Thyroid gland (tissue), 4 donors: Measurements from ENCODE around the gene INO80.

Source experiments
- POLR2A ChIP-seq, 2 donors: fragments of 450-650 bp; IDR thresholded peaks; one replicate each; pipeline ENCODE4 v1.6.1; 2017; ENCODE audit warnings: antibody characterized with exemption in 2 of 2, mild to moderate bottlenecking in 2 of 2, moderate library complexity in 1 of 2
- TF ChIP-seq, protein P1 (sequence below), 6 experiments: fragments of 200-600 bp in 3 of 6; fragments of 450-650 bp in 3 of 6; sonication (generic) in 3 of 6; IDR thresholded peaks; one replicate each; pipeline ENCODE4 v1.5.1; 2016 to 2019; ENCODE audit warnings: antibody characterized with exemption in 6 of 6, mild to moderate bottlenecking in 2 of 6, inconsistent platforms in 1 of 6, moderate library complexity in 1 of 6

DNA sequence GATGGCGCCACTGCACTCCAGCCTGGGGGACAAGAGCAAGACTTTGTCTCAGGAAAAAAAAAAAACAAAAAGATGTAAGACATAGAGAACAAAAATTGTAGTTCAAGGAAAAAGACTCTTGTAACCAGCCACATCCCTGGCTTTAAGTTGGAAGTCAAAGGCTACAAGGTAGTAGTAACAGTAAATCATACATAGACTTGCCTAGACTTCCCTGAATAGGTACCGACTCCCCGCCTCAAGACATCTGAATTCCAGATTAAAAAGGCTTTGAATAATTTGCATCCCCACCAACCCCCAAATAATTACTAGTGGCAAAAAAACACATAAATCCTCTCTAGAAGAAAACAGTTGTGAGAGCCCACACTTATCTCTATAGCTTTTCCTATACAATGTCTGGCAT, 55.6 kb downstream of the INO80 start:
- TF ChIP-seq, protein P1, sequence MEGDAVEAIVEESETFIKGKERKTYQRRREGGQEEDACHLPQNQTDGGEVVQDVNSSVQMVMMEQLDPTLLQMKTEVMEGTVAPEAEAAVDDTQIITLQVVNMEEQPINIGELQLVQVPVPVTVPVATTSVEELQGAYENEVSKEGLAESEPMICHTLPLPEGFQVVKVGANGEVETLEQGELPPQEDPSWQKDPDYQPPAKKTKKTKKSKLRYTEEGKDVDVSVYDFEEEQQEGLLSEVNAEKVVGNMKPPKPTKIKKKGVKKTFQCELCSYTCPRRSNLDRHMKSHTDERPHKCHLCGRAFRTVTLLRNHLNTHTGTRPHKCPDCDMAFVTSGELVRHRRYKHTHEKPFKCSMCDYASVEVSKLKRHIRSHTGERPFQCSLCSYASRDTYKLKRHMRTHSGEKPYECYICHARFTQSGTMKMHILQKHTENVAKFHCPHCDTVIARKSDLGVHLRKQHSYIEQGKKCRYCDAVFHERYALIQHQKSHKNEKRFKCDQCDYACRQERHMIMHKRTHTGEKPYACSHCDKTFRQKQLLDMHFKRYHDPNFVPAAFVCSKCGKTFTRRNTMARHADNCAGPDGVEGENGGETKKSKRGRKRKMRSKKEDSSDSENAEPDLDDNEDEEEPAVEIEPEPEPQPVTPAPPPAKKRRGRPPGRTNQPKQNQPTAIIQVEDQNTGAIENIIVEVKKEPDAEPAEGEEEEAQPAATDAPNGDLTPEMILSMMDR (IDR thresholded peaks at IDR 0.05) = no peak
- no peak for TF ChIP-seq POLR2A (IDR thresholded peaks at IDR 0.05)
